B cell (primary cell): Measurements from ENCODE around the gene ERC2.

Experiments used
- EZH2 ChIP-seq: IDR thresholded peaks from 2 replicates; pipeline ENCODE4 v1.6.1; 2012; ENCODE audit warnings: borderline replicate concordance, low read depth, mild to moderate bottlenecking, moderate library complexity, low read length; ENCODE audit not compliant: insufficient read depth, poor library complexity, severe bottlenecking
- TF ChIP-seq, protein P1 (sequence below): fragments of 200-600 bp; IDR thresholded peaks from one replicate; pipeline ENCODE4 v1.8.0; 2022; ENCODE audit warnings: antibody characterized with exemption, mild to moderate bottlenecking

DNA sequence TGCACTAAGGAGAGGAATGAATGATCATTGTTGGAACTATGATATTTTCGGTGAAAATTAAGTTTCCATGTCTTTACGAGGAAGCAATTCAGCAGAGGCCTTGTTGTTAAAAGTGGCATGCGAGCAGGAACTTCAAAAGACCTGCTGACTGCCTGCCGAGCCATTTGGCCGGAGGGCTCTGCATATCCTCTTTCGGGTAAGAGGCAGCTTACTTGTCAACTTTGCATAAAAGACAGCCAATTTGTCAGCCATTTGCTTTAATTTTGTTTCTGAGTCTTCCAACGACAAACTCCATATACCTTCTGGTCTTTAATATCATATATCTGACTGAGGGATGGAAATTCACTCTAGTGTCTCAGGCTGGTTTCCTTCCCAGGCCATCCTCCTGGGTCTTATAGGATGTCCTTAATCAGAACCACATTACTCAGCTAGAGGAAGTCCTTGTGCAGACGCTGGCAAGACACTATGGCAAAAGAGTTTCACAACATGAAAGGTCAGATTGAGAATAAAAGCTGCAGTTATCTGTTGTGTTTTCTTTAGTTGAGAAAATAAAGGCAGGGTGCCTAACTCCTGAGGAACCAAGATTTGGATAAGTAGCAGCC is 852.5 kb downstream of the ERC2 start:
- TF ChIP-seq, protein P1, sequence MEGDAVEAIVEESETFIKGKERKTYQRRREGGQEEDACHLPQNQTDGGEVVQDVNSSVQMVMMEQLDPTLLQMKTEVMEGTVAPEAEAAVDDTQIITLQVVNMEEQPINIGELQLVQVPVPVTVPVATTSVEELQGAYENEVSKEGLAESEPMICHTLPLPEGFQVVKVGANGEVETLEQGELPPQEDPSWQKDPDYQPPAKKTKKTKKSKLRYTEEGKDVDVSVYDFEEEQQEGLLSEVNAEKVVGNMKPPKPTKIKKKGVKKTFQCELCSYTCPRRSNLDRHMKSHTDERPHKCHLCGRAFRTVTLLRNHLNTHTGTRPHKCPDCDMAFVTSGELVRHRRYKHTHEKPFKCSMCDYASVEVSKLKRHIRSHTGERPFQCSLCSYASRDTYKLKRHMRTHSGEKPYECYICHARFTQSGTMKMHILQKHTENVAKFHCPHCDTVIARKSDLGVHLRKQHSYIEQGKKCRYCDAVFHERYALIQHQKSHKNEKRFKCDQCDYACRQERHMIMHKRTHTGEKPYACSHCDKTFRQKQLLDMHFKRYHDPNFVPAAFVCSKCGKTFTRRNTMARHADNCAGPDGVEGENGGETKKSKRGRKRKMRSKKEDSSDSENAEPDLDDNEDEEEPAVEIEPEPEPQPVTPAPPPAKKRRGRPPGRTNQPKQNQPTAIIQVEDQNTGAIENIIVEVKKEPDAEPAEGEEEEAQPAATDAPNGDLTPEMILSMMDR, result no peak
- no peak for TF ChIP-seq EZH2
